Endothelial cell (in vitro differentiated cells): ENCODE data around the gene FOXR2. TPM values are rescaled to one million over a fixed set of nuclear protein-coding genes. Genes with fewer than 3 reads are reported as not detected.

Experiments
- DNase-seq: peaks from one replicate; pipeline ENCODE4 v3.0.0; 2021; ENCODE audit warnings: low spot score
- H3K27ac Mint-ChIP-seq: one replicate; pipeline ENCODE4 v1.8.0; 2021; ENCODE audit warnings: mixed read lengths, inconsistent platforms; ENCODE audit not compliant: unreplicated experiment
- H3K27me3 Mint-ChIP-seq: one replicate; pipeline ENCODE4 v1.8.0; 2021; ENCODE audit warnings: mild to moderate bottlenecking, moderate library complexity, mixed read lengths, inconsistent platforms; ENCODE audit not compliant: unreplicated experiment
- H3K36me3 Mint-ChIP-seq: one replicate; pipeline ENCODE4 v1.8.0; 2021; ENCODE audit warnings: mild to moderate bottlenecking, low read depth, mixed read lengths, inconsistent platforms; ENCODE audit not compliant: unreplicated experiment
- H3K4me1 Mint-ChIP-seq: one replicate; pipeline ENCODE4 v1.8.0; 2021; ENCODE audit warnings: mild to moderate bottlenecking, mixed read lengths, inconsistent platforms; ENCODE audit not compliant: unreplicated experiment
- H3K4me3 Mint-ChIP-seq: one replicate; pipeline ENCODE4 v1.8.0; 2021; ENCODE audit warnings: mild to moderate bottlenecking, mixed read lengths, inconsistent platforms; ENCODE audit not compliant: unreplicated experiment
- H3K9me3 Mint-ChIP-seq: one replicate; pipeline ENCODE4 v1.8.0; 2021; ENCODE audit warnings: mixed read lengths, inconsistent platforms; ENCODE audit not compliant: unreplicated experiment
- CTCF ChIP-seq: fragments of 200-600 bp; sonication (generic); IDR thresholded peaks from one replicate; pipeline ENCODE4 v1.5.0; 2021; ENCODE audit warnings: antibody characterized with exemption; ENCODE audit not compliant: unreplicated experiment
- total RNA-seq: library from RNA; stranded (reverse); fragmentation: NEBNext Ultra II Directional; extraction: Animal tissue kit (Norgen Biotek cat#: 25700); gene quantifications from one replicate; pipeline ENCODE4 v1.2.1, GENCODE V29; 2021; ENCODE audit not compliant: unreplicated experiment

Gene FOXR2
- total RNA-seq, 1 donor from 2014 or later: not detected

DNA sequence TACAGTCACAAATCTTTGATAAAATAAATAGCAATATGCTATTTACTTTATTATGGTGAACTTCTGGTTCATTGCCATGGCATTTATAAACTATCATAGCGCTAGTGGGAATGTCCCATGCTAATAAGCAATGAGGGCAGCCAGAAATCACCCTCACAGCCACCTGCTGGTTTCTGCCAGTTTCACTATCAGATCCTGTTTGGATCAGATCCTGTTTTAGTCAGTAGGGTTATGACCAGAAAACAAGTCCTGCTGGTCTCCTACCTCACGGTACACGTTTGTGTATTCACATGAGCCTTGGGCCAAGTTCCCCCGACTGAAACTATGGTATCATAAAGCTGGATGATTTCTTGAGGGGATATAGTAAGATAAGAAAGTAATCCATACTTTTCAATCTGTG is 17.7 kb downstream of the FOXR2 start:
- no peak overlapping the region for H3K4me3 Mint-ChIP-seq
- no peak overlapping the region for H3K27ac Mint-ChIP-seq
- TF ChIP-seq CTCF: no peak
- no peak for DNase-seq
- no peaks in the 10 kb centered on the region for H3K9me3 Mint-ChIP-seq
- no peaks in the 10 kb centered on the region for H3K4me1 Mint-ChIP-seq
- H3K27me3 Mint-ChIP-seq: no peaks in the 10 kb centered on the region
- no peaks in the 10 kb centered on the region for H3K36me3 Mint-ChIP-seq

- DNase-seq: no peak
- Mint-ChIP-seq H3K9me3 (no peaks in the 10 kb centered on the region), H3K27ac (no peak overlapping the region), H3K36me3 (no peaks in the 10 kb centered on the region), H3K27me3 (no peaks in the 10 kb centered on the region), H3K4me3 (no peak overlapping the region), H3K4me1 (no peaks in the 10 kb centered on the region)
- TF ChIP-seq CTCF: no peak
These were observed 25.2 kb downstream of the FOXR2 start for GRCh38 chrX:55648434-55648833.

GRCh38 chrX:55659931-55660330 is 36.7 kb downstream of the FOXR2 start:
- peaks cover 1% of the 10 kb centered on the region for H3K27me3 Mint-ChIP-seq
- no peaks in the 10 kb centered on the region for H3K36me3 Mint-ChIP-seq
- no peak overlapping the region for H3K4me3 Mint-ChIP-seq
- peaks cover 5% of the 10 kb centered on the region for H3K9me3 Mint-ChIP-seq
- no peak overlapping the region for H3K27ac Mint-ChIP-seq
- DNase-seq: no peak
- H3K4me1 Mint-ChIP-seq: no peaks in the 10 kb centered on the region
- TF ChIP-seq CTCF: no peak

DNA sequence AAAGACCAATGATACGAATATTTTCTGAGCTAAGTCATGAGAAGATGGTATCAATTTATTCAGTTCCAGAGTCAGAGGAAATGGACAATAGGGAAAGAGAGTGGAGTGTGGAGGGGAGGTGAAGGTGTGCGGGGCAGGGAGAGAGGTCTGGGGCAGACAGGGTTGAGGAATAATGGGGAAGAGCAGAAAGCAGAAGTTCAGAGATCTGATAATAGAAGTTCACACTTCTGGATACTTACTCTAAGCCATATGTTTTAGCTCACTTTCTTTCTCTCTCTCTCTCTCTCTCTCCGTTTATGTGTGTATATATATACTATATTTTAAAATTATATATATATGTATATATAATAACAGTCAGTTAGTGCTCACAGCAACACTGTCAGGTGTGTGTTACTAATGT is 40.4 kb downstream of the FOXR2 start:
- Mint-ChIP-seq H3K9me3 (peaks cover 5% of the 10 kb centered on the region), H3K4me3 (no peak overlapping the region), H3K27ac (no peak overlapping the region), H3K27me3 (peaks cover 3% of the 10 kb centered on the region), H3K36me3 (no peaks in the 10 kb centered on the region), H3K4me1 (no peaks in the 10 kb centered on the region)
- no peak for DNase-seq
- TF ChIP-seq CTCF: no peak

GRCh38 chrX:55668084-55668483 is 44.9 kb downstream of the FOXR2 start:
- no peaks in the 10 kb centered on the region for H3K36me3 Mint-ChIP-seq
- no peak for DNase-seq
- no peaks in the 10 kb centered on the region for H3K4me1 Mint-ChIP-seq
- TF ChIP-seq CTCF: no peak
- no peaks in the 10 kb centered on the region for H3K9me3 Mint-ChIP-seq
- H3K27ac Mint-ChIP-seq: no peak overlapping the region
- peaks cover 1% of the 10 kb centered on the region for H3K27me3 Mint-ChIP-seq
- H3K4me3 Mint-ChIP-seq: no peak overlapping the region

Other genes with a start within 250 kb of the FOXR2 start
- gene MAGEH1, start 171.3 kb upstream of the FOXR2 start, total RNA-seq: 20.1 TPM
- 6.3 TPM for gene USP51, start 133.6 kb upstream of the FOXR2 start, total RNA-seq
- 13.4 TPM for gene RRAGB, start 94.3 kb downstream of the FOXR2 start, total RNA-seq